ENCODE measurements around the gene UNC80.

DNA sequence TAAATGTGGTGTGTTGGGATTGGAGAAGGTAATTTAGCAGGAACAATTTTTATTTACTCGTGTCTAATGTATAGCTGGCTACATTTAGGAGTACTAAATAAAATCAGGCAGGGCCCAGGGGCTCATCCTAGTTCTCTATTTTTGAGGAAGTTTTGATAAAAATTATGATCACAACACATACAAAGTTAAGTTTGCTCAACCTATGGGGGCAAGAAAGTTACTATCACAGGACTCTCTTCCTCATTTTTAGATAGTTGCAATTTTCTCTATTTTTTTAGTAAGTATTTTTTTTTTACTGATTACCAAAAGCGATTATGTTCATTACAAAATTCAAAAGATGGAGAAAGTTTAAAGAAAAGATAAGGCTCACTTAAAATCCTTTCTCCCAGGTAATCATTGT, 170.8 kb downstream of the UNC80 start:
- no peak for TF ChIP-seq EZH2 (IDR thresholded peaks at IDR 0.05; ENCODE audit: borderline replicate concordance)
- TF ChIP-seq, protein P1, sequence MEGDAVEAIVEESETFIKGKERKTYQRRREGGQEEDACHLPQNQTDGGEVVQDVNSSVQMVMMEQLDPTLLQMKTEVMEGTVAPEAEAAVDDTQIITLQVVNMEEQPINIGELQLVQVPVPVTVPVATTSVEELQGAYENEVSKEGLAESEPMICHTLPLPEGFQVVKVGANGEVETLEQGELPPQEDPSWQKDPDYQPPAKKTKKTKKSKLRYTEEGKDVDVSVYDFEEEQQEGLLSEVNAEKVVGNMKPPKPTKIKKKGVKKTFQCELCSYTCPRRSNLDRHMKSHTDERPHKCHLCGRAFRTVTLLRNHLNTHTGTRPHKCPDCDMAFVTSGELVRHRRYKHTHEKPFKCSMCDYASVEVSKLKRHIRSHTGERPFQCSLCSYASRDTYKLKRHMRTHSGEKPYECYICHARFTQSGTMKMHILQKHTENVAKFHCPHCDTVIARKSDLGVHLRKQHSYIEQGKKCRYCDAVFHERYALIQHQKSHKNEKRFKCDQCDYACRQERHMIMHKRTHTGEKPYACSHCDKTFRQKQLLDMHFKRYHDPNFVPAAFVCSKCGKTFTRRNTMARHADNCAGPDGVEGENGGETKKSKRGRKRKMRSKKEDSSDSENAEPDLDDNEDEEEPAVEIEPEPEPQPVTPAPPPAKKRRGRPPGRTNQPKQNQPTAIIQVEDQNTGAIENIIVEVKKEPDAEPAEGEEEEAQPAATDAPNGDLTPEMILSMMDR (IDR thresholded peaks at IDR 0.05; ENCODE audit: poor library complexity): no peak
- no peak for TF ChIP-seq EZH2phosphoT487 (IDR thresholded peaks at IDR 0.05; ENCODE audit: low read depth, severe bottlenecking, unreplicated experiment)

All from hepatocyte (in vitro differentiated cells).